HG02678 (cell line): ENCODE data around the gene USH2A.
"Not testable (repeated sequence)": the region's sequence is repeated elsewhere in the genome, so short reads cannot be mapped to it uniquely, and the experiment has no call there.

Experiments
- ATAC-seq: cut with Tn5 transposase; IDR thresholded peaks from one replicate; pipeline ENCODE4 v1.9.1; 2021; ENCODE audit warnings: mild to moderate bottlenecking, moderate library complexity; ENCODE audit not compliant: unreplicated experiment

USH2A gene

GRCh38 chr1:216055004-216055403 is 368.2 kb downstream of the USH2A start:
- ATAC-seq: no peak

GRCh38 chr1:216054600-216054999 is 368.6 kb downstream of the USH2A start:
- no peak for ATAC-seq

GRCh38 chr1:216051071-216051470 is 372.2 kb downstream of the USH2A start:
- ATAC-seq: no peak

- no peak for ATAC-seq
These were observed 373.4 kb downstream of the USH2A start for GRCh38 chr1:216049741-216050430.

GRCh38 chr1:216047811-216048572 is 375.3 kb downstream of the USH2A start:
- ATAC-seq: no peak

DNA sequence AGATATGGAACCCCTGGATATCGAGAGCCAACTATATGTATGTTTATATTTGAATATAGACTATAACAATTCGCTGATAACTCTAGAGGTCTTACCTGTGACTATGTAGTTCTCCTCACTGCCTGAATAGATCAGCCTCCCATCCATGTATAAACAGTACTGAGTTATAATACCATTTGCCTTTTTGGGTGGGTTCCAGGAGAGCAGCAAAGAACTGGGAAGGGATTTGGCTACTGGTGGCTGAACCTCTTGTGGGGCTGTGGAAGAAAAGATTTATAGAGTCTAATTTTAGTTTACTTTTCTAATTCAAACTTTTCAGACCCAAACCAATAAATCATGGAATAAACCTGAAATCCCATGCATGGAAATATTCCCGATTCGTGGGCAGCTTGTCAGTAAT is 376.9 kb downstream of the USH2A start:
- ATAC-seq: no peak

- ATAC-seq: no peak
These were observed 377.8 kb downstream of the USH2A start for GRCh38 chr1:216045400-216045799.

DNA sequence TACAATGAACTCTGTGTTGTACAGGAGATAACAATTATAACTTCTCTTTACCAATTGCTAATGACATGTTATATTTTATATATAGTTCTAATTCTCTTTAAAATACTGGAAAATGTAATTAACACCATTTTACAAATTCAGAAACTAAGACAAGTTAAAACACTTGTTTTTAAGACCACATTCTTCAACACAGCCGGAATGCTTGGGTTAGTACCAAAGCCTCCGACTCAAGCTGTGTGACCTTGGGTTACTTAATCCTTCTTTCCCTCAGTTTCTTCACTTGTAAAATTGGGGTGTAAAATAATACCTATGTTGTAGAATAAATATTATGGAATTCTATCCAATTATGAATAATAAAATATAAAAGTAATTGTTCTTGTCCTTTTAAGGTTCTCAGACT is 378.7 kb downstream of the USH2A start:
- no peak for ATAC-seq

DNA sequence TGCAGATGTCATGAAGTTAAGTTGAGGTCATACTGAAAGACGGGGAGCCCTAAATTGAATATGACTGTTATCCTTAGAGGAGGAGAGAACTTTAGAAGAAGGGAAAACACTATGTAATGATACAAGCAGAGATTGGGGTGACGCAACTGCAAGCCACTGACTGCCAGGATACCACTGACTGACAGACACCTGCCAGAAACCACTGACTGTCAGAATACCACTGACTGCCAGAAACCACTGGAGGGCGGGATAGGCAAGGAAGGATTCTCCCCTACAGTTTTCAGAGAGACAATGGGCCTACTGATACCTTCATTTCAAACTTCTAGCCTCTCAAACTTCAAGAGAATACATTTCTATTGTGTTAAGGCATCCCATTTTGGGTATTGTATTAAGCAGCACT is 388.7 kb downstream of the USH2A start:
- ATAC-seq: no peak

GRCh38 chr1:216032961-216033614 is 390.2 kb downstream of the USH2A start:
- ATAC-seq: no peak

- no peak for ATAC-seq
These were observed 391.0 kb downstream of the USH2A start for GRCh38 chr1:216032284-216032683.

GRCh38 chr1:216028631-216029030 is 394.6 kb downstream of the USH2A start:
- no peak for ATAC-seq

GRCh38 chr1:216024546-216024945 is 398.7 kb downstream of the USH2A start:
- no peak for ATAC-seq

DNA sequence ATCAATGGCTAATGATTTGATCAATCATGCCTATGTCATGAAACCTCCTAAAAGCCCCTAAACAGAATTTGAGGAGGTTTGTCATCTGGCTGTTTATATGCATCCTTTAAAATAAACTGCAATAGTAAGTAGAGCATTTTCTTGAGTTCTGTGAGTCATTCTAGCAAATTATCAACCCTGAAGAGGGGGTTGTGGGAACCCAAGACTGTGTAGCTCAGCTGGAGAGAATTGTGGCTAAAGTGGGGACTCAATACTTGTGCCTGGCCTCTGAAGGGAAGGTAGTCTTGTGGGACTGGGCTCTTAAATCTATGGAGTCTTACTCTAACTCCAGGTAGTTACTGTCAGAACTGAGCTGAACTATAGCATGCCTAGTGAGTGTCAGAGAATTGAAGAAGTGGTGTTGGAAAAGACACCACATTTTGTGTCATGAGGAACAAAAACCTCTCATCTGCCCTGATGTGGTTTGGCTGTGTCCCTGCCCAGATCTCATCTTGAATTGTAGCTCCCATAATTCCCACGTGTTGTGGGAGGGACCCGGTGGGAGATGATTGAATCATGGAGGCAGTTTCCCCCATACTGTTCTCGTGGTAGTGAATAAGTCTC is 402.4 kb downstream of the USH2A start:
- ATAC-seq: no peak

DNA sequence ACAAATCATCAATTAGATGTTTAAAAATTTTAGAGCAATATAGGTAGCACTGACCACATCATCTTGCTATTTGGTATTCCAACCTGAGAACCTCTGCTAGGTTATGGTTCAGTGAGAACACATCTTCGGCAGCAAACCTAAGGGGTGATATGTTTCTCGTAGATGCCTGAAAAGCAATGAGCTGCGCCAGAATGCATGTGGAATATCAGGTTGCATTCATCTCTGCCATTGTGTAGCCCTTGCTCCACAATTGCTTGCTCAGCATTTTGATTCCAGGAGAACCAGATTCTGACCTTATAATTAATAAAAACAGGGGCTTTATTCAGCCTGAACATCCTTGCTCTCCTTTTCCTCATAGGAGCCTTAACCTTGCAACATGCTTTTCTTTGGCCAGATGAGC is 408.1 kb downstream of the USH2A start:
- ATAC-seq: no peak

DNA sequence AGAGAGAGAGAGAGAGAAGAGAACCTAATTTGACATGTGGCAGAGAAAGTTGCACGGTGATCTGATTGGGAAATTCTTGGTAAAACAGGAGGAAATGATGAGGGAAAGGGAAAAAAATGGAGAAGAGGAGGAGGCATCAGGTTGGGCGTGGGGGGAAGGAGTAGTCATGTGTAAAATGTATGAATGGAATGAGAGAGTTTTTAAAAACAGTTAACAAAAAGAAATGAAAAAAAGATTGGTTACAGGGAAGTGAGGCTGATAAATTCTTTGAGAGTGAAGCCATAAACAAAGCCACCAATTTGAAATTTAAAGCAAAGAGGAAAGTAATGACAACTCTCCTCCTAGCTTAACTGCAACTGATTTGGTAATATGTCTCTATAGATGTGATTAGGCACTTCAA is 409.2 kb downstream of the USH2A start:
- no peak for ATAC-seq

DNA sequence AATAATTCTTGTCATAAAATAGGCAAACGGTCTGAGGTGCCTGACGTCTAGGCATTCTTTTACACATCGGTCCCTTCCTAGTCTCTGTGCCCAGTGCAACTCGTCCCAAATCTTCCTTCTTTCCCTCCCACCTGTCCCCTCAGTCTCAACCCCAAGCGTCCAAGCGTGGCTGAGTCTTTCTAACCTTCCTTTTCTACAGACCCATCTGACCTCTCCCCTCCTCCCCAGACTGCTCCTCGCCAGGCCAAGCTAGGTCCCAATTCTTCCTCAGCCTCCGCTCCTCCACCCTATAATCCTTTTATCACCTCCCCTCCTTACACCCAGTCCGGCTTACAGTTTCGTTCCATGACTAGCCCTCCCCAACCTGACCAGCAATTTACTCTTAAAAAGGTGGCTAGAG is 413.8 kb downstream of the USH2A start:
- ATAC-seq: not testable (repeated sequence)

DNA sequence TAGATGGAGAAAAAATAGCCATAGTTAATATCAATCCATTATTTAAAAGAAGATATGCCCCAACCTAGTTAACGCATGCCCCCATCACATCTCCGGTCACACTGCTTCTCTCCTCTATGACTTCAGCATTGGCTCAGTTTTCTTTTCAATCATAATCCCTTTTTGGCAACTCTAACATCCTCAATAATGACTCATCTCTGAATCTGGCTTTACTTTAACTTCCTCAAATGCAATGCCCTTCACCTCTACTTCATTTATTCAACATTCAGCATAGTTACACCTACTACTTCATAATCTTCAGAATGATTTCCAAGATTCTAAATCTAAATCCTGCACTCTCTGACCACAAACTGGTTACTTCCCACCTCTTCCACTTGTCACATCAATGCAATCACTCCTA is 417.3 kb downstream of the USH2A start:
- ATAC-seq: peak; percentile 97

DNA sequence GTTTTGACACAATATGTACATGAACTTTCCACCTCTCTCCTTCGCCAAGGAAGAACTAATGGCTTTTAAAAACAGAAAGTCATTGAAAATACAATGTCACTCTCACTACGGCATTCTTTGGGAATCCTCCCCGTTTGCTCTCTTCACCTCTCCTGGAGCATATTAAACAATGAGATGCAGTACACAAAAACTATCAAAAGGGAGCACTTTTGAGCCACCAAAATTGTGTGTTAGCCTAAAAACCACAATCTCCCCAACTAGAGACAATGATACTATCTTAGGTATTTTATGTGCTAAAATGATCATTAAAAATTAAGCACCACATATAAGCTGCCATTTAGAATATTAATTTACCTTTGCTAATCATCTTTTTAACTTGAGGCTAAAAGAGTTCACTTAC is 430.6 kb downstream of the USH2A start:
- no peak for ATAC-seq

DNA sequence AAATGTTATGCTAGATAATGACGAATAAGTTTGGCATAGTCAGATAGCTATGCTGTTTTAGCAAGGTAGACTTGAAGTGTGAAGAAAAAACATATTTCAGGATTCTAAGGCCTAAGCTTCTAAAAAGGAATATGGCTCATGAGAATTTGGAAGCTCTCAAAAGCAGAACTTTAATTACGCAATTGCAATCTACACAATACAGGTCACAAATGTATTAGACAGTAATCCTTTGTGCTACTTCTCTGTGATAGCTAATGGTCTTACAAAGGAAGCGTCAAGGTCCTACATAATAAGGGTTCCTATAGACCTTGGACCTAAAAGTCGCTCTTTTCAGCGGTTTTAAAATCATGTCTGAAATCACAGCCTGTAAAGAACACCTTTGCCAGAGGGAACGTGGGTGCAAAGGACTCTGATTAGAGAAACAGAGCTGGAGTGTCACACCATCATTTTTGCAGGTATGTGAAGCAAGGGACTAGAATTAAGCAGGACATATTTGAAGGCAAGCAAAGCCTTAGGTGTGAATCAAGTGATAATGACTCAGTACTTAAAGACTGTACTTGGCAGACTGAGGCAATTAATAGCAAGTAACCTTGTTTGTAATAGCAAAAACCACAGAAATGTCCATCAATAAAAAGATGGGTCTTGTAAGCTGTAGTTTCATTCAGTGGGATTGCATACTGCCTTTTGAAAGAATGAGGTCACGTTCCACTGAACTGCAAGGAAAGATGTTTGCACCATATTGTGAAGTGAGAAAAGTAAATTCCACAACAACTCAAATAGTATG is 436.0 kb downstream of the USH2A start:
- ATAC-seq: no peak

GRCh38 chr1:215986401-215986800 is 436.8 kb downstream of the USH2A start:
- no peak for ATAC-seq
